NK-92 treated with Interleukin-12 subunit alpha and Interleukin-12 subunit beta, amount 100 ng/mL, for 24 hours (cell line): ENCODE data around the gene IL36B.

ENCODE experiments used
- DNase-seq: peaks from one replicate; lab custom pipeline; 2025; lab: John Stamatoyannopoulos, UW

IL36B gene

GRCh38 chr2:113075600-113075999, 22.9 kb upstream of the IL36B start:
- DNase-seq: no peak

- peak; percentile 41 for DNase-seq
These were observed 22.4 kb upstream of the IL36B start for GRCh38 chr2:113075030-113075429.

GRCh38 chr2:113073325-113073834, 20.7 kb upstream of the IL36B start:
- DNase-seq: no peak

GRCh38 chr2:113072584-113072983, 19.9 kb upstream of the IL36B start:
- DNase-seq: no peak

GRCh38 chr2:113070606-113070975, 17.9 kb upstream of the IL36B start:
- DNase-seq: no peak

- DNase-seq: no peak
These were observed 17.3 kb upstream of the IL36B start for GRCh38 chr2:113069676-113070605.

GRCh38 chr2:113068706-113069485, 16.2 kb upstream of the IL36B start:
- DNase-seq: no peak

GRCh38 chr2:113068249-113068648, 15.6 kb upstream of the IL36B start:
- DNase-seq: no peak

- no peak for DNase-seq
These were observed 15.0 kb upstream of the IL36B start, which contains the start of gene IL1F10 for GRCh38 chr2:113067681-113068080. Gene IL1F10, plus strand, starts transcription at chr2:113067970. Its CDS starts 4,769 bp downstream, at chr2:113072739.

GRCh38 chr2:113064898-113065297, 12.2 kb upstream of the IL36B start:
- no peak for DNase-seq

- DNase-seq: no peak
These were observed 11.6 kb upstream of the IL36B start for GRCh38 chr2:113064281-113064680.

- no peak for DNase-seq
These were observed 9.5 kb upstream of the IL36B start for GRCh38 chr2:113061896-113062770.

GRCh38 chr2:113061241-113061640, 8.6 kb upstream of the IL36B start:
- no peak for DNase-seq

GRCh38 chr2:113060796-113061195, 8.1 kb upstream of the IL36B start:
- no peak for DNase-seq

GRCh38 chr2:113060396-113060795, 7.7 kb upstream of the IL36B start:
- no peak for DNase-seq

- no peak for DNase-seq
These were observed 6.6 kb upstream of the IL36B start, which contains the start of gene IL36RN for GRCh38 chr2:113058998-113059960. Gene IL36RN, plus strand, starts transcription at chr2:113059198. Its CDS starts 241 bp downstream, at chr2:113059439.

GRCh38 chr2:113058411-113058994, 5.8 kb upstream of the IL36B start:
- DNase-seq: no peak

- DNase-seq: no peak
These were observed 4.5 kb upstream of the IL36B start for GRCh38 chr2:113057117-113057516.

GRCh38 chr2:113056521-113056920, 3.9 kb upstream of the IL36B start:
- no peak for DNase-seq

GRCh38 chr2:113054066-113054465, 1.4 kb upstream of the IL36B start:
- DNase-seq: no peak
